HG03097 (cell line): Measurements from ENCODE around the gene C6orf89.
"Not testable (repeated sequence)": the region's sequence is repeated elsewhere in the genome, so short reads cannot be mapped to it uniquely, and the experiment has no call there.

Experiments used
- ATAC-seq: cut with Tn5 transposase; IDR thresholded peaks from one replicate; pipeline ENCODE4 v1.9.1; 2021; ENCODE audit not compliant: unreplicated experiment, low FRiP score

Gene C6orf89

GRCh38 chr6:36945301-36945700, 59.5 kb downstream of the C6orf89 start:
- ATAC-seq = no peak

DNA sequence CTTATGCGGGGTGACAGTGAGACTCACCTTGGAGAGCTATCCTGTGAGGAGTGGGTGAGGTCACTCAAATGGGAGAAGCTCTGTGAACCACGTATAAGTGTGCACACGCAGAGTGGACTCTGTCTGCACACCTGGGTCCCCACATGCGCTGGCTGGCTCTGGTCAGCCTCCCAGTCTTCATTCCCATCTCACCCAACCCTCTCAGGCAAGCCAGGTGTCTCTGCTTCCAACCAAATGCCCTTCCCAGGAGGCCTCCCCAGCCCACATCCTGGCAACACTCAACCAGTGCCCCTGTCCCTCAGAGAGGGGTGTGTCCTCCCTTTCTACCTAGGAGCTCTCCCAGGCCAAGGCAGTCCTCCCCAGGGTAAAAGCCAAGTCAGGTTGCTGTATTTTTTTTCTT, 60.8 kb downstream of the C6orf89 start:
- no peak for ATAC-seq

GRCh38 chr6:36947570-36948351, 62.0 kb downstream of the C6orf89 start:
- ATAC-seq = no peak

- not testable (repeated sequence) for ATAC-seq
These were observed 63.3 kb downstream of the C6orf89 start for GRCh38 chr6:36949076-36949475.

DNA sequence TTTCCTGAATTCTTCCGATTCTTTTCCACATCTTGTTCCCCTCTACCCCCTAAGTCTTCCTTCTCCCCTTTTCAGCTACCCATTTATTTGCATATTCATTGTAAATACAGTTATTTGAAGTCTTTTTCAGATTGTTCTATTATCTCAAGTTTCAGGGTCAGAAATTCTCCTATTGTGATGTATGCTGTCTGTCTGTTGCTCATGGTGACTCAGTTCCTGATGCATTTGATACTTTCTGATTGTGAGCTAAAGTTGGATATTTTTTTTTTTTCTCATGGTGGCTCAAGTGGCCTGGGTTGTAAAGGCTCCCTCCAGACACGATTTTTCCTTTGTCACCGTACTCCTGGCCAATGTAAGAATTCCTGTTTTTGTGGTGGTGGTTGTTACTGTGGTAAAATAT, 63.9 kb downstream of the C6orf89 start:
- ATAC-seq = no peak

GRCh38 chr6:36953931-36954261, 68.1 kb downstream of the C6orf89 start:
- no peak for ATAC-seq

- no peak for ATAC-seq
These were observed 68.6 kb downstream of the C6orf89 start, which contains the start of gene PI16 for GRCh38 chr6:36954262-36954931. PI16 (plus strand) TSS chr6:36954738; CDS start chr6:36954761, 23 bp downstream.

DNA sequence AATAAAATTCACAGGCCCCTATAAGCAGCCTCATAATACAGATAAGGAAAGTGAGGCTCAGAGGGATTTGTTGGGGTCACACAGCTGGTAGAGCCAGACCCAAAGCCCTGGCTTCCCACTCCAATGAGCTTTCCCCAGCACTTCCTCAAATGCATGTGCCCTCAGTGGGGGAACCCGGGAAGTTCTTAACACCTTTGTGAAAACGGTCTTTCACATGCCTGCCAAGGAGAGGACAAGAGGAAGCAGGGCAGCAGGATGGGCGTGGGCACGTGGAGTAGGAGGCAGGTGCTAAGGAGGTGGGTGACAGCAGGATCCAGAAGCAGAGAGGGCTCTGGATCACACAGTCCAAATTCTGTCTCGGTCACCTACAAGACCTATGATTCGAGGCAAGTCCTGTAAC, 69.4 kb downstream of the C6orf89 start:
- ATAC-seq = no peak

DNA sequence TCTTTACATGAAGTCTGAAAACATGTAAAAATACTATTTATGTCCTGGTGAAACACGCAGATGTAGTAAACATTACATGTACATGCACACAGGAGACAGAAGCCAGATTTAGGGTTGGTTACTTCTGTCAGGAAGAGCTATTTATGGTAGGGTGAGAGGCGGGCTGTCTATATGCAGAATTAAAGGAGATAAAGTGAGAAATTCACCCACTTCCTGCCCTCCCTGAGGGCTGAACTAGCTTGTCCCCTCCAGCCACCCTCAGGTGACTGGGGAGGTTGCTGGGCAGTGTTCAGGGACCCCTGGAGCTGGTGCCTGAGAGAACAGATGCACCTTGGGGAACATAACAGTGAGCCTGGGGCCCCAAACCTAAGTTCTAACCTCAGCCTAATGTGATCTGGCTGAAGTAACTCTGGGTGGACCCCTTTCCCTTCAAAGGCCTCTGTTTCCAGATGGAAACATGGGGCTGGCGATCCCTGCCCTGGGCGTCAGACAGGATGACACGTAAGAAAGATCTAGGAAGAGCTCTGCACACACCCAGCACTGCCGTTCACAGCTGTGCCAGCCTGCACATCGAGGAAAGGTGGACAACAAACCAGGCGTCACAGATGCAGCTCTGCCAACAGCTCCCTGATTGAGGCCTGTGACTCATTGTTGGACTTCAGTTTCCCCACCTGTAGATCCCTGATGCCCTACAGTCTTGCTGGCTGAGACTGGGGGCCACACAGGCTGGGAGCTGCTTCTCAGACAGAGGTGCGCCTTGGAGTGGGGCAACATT, 70.1 kb downstream of the C6orf89 start:
- ATAC-seq = no peak

- no peak for ATAC-seq
These were observed 70.7 kb downstream of the C6orf89 start for GRCh38 chr6:36956446-36956820.

- no peak for ATAC-seq
These were observed 72.1 kb downstream of the C6orf89 start for GRCh38 chr6:36957773-36958271.

DNA sequence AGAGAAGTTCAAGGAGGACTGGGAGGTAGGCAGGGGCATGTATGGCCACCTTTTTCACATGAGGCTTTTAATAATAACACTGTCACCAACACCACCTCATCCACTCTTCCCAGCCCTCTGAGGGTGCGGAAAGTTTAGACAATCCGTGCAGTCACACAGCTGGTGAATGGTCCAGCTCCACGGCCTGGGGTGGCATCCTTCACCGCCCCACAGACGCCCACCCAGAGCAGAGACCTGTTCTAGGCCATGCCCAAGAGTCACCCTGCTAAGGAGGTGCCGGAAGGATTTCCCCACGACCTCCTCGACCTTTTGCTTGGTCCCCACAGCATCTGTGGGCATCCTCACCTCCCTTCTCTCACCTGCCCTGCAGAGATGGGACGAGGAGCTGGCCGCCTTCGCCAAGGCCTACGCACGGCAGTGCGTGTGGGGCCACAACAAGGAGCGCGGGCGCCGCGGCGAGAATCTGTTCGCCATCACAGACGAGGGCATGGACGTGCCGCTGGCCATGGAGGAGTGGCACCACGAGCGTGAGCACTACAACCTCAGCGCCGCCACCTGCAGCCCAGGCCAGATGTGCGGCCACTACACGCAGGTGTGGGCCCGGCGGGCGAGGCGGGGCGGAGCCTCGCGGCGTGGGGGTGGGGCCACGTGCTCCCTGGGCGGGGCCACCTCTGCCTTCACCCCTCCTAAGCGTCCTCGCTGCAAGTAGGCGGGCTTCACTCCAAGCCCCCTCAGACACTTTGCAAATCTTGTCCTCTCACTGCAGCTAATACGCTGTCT, 73.2 kb downstream of the C6orf89 start:
- ATAC-seq = no peak

- ATAC-seq = no peak
These were observed 74.0 kb downstream of the C6orf89 start for GRCh38 chr6:36959555-36960250.

- ATAC-seq = no peak
These were observed 76.0 kb downstream of the C6orf89 start for GRCh38 chr6:36961441-36962435.

- no peak for ATAC-seq
These were observed 77.1 kb downstream of the C6orf89 start for GRCh38 chr6:36962874-36963273.

- ATAC-seq = no peak
These were observed 77.9 kb downstream of the C6orf89 start for GRCh38 chr6:36963451-36964290.

DNA sequence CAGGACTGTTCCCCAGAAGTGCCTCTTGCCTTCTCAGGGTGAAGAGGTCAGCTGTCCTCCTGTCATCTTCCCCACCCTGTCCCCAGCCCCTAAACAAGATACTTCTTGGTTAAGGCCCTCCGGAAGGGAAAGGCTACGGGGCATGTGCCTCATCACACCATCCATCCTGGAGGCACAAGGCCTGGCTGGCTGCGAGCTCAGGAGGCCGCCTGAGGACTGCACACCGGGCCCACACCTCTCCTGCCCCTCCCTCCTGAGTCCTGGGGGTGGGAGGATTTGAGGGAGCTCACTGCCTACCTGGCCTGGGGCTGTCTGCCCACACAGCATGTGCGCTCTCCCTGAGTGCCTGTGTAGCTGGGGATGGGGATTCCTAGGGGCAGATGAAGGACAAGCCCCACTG, 78.6 kb downstream of the C6orf89 start:
- no peak for ATAC-seq

- no peak for ATAC-seq
These were observed 79.2 kb downstream of the C6orf89 start for GRCh38 chr6:36964908-36965307.
